Tibial nerve (tissue), 4 donors: Measurements from ENCODE around the gene FBN1. TPM values are rescaled to one million over a fixed set of nuclear protein-coding genes. Genes with fewer than 3 reads are reported as not detected.

Source experiments
- DNase-seq, 2 donors: peaks; one replicate each; pipeline ENCODE4 v3.0.0-alpha.2; 2019; ENCODE audit warnings: low spot score in 2 of 2
- H3K27ac ChIP-seq, 4 donors: fragments of 200-600 bp; sonication (generic) in 3 of 4; one replicate each; pipeline ENCODE4 v1.5.1; 2017 to 2019; ENCODE audit warnings: mild to moderate bottlenecking in 1 of 4
- H3K27me3 ChIP-seq, 2 donors: fragments of 200-600 bp; sonication (generic) in 1 of 2; one replicate each; pipeline versions ENCODE4 v1.5.1 to v1.6.0; 2017 to 2019
- H3K36me3 ChIP-seq, 3 donors: fragments of 200-600 bp; sonication (generic); one replicate each; pipeline ENCODE4 v1.5.1; 2018 to 2019
- H3K4me1 ChIP-seq, 4 donors: fragments of 200-600 bp; sonication (generic) in 3 of 4; one replicate each; pipeline ENCODE4 v1.5.1; 2017 to 2019
- H3K4me3 ChIP-seq, 4 donors: fragments of 200-600 bp; sonication (generic) in 3 of 4; one replicate each; pipeline ENCODE4 v1.5.1; 2017 to 2019; ENCODE audit warnings: mild to moderate bottlenecking in 1 of 4, moderate library complexity in 1 of 4
- H3K9me3 ChIP-seq, 4 donors: fragments of 200-600 bp; sonication (generic) in 3 of 4; one replicate each; pipeline ENCODE4 v1.5.1; 2017 to 2019
- CTCF ChIP-seq, 5 experiments: fragments of 200-600 bp in 3 of 5; fragments of 450-650 bp in 2 of 5; sonication (generic) in 3 of 5; IDR thresholded peaks; one replicate each; pipeline ENCODE4 v1.5.1; 2016 to 2019; ENCODE audit warnings: antibody characterized with exemption in 5 of 5, mild to moderate bottlenecking in 3 of 5, moderate library complexity in 2 of 5
- EP300 ChIP-seq, 2 donors: sonication (generic); formaldehyde crosslinking; IDR thresholded peaks; one replicate each; pipeline ENCODE4 v1.6.1; 2017; ENCODE audit warnings: antibody characterized with exemption in 2 of 2, mild to moderate bottlenecking in 1 of 2
- POLR2A ChIP-seq, 2 donors: fragments of 450-650 bp; IDR thresholded peaks; one replicate each; pipeline ENCODE4 v1.6.1; 2017; ENCODE audit warnings: antibody characterized with exemption in 2 of 2, mild to moderate bottlenecking in 2 of 2, moderate library complexity in 2 of 2
- WGBS, 2 donors: methylation state at CpG; one replicate each; pipeline ENCODE4 v1.1.5; 2018; 5-methylcytosine and 5-hydroxymethylcytosine counted together
- total RNA-seq, 4 donors: library from RNA; depleted of rRNA; stranded (reverse); fragments of >200 nt; gene quantifications; one replicate each; pipeline ENCODE4 v1.1.0, GENCODE V29; 2016

The FBN1 gene
- total RNA-seq, 4 donors from 2014 or later: 144 to 293 (median 234) TPM

GRCh38 chr15:48540756-48541155, 104.8 kb downstream of the FBN1 start:
- 85 to 86% methylated on average over 2 of the region's 2 CpGs for WGBS, 2 donors
- no peak for TF ChIP-seq EP300 (IDR thresholded peaks at IDR 0.05)
- TF ChIP-seq POLR2A (IDR thresholded peaks at IDR 0.05): no peak
- no peak for TF ChIP-seq CTCF (IDR thresholded peaks at IDR 0.05)
- peaks cover 0 to 4% (median 0%) of the 10 kb centered on the region in 4 donors for H3K9me3 ChIP-seq
- H3K27ac ChIP-seq: no peak overlapping the region
- peaks cover 0 to 14% (median 0%) of the 10 kb centered on the region in 3 donors for H3K36me3 ChIP-seq
- peaks cover 0 to 50% (median 10%) of the 10 kb centered on the region in 4 donors for H3K4me1 ChIP-seq
- no peaks in the 10 kb centered on the region for H3K27me3 ChIP-seq
- DNase-seq: no peak
- H3K4me3 ChIP-seq: no peak overlapping the region

- DNase-seq: no peak
- WGBS, 2 donors: 68 to 76% methylated on average over 3 of the region's 3 CpGs
- Histone ChIP-seq H3K27ac (no peak overlapping the region), H3K4me3 (no peak overlapping the region), H3K36me3 (peaks cover 0 to 21% (median 0%) of the 10 kb centered on the region in 3 donors), H3K4me1 (peaks cover 0 to 51% (median 10%) of the 10 kb centered on the region in 4 donors), H3K9me3 (peaks cover 0 to 4% (median 0%) of the 10 kb centered on the region in 4 donors), H3K27me3 (no peaks in the 10 kb centered on the region)
- TF ChIP-seq CTCF (IDR thresholded peaks at IDR 0.05) (no peak), EP300 (IDR thresholded peaks at IDR 0.05) (no peak), POLR2A (IDR thresholded peaks at IDR 0.05) (no peak)
Measured at GRCh38 chr15:48538941-48539340, 106.6 kb downstream of the FBN1 start.

GRCh38 chr15:48537271-48538113, 108.0 kb downstream of the FBN1 start:
- no peak overlapping the region for H3K4me3 ChIP-seq
- no peaks in the 10 kb centered on the region for H3K27me3 ChIP-seq
- peaks cover 0 to 24% (median 0%) of the 10 kb centered on the region in 3 donors for H3K36me3 ChIP-seq
- TF ChIP-seq EP300 (IDR thresholded peaks at IDR 0.05): no peak
- no peak for TF ChIP-seq POLR2A (IDR thresholded peaks at IDR 0.05)
- no peak for TF ChIP-seq CTCF (IDR thresholded peaks at IDR 0.05)
- no peak for DNase-seq
- H3K4me1 ChIP-seq: peaks cover 0 to 49% (median 10%) of the 10 kb centered on the region in 4 donors
- peak overlapping the region in 2 of 4 donors; percentile 15 to 57 for H3K27ac ChIP-seq
- H3K9me3 ChIP-seq: no peaks in the 10 kb centered on the region
- WGBS, 2 donors: 70 to 73% methylated on average over 16 of the region's 16 CpGs

- TF ChIP-seq POLR2A (IDR thresholded peaks at IDR 0.05): no peak
- no peak for TF ChIP-seq CTCF (IDR thresholded peaks at IDR 0.05)
- no peak for TF ChIP-seq EP300 (IDR thresholded peaks at IDR 0.05)
- H3K27ac ChIP-seq: peak overlapping the region in 2 of 4 donors; percentile 15 to 57
- no peak overlapping the region for H3K4me3 ChIP-seq
- WGBS, 2 donors: 25 to 29% methylated on average over 3 of the region's 3 CpGs
- DNase-seq: no peak
- no peaks in the 10 kb centered on the region for H3K27me3 ChIP-seq
- H3K9me3 ChIP-seq: no peaks in the 10 kb centered on the region
- peaks cover 0 to 41% (median 6%) of the 10 kb centered on the region in 4 donors for H3K4me1 ChIP-seq
- peaks cover 0 to 28% (median 0%) of the 10 kb centered on the region in 3 donors for H3K36me3 ChIP-seq
Measured at GRCh38 chr15:48536681-48537091, 108.8 kb downstream of the FBN1 start.

- H3K4me3 ChIP-seq: no peak overlapping the region
- peaks cover 0 to 55% (median 3%) of the 10 kb centered on the region in 3 donors for H3K36me3 ChIP-seq
- no peaks in the 10 kb centered on the region for H3K9me3 ChIP-seq
- TF ChIP-seq CTCF (IDR thresholded peaks at IDR 0.05) (no peak), EP300 (IDR thresholded peaks at IDR 0.05) (no peak), POLR2A (IDR thresholded peaks at IDR 0.05) (no peak)
- WGBS, 2 donors: 38 to 44% methylated on average over 2 of the region's 2 CpGs
- H3K27me3 ChIP-seq: no peaks in the 10 kb centered on the region
- DNase-seq: no peak
- H3K4me1 ChIP-seq: peaks cover 0 to 31% (median 5%) of the 10 kb centered on the region in 4 donors
- H3K27ac ChIP-seq: no peak overlapping the region
Measured at GRCh38 chr15:48533982-48534381, 111.5 kb downstream of the FBN1 start.
